Tibial nerve (tissue), 4 donors: ENCODE results near the gene SLC16A6. TPM values are rescaled to one million over a fixed set of nuclear protein-coding genes. Genes with fewer than 3 reads are reported as not detected.

Experiments
- DNase-seq, 2 donors: peaks; one replicate each; pipeline ENCODE4 v3.0.0-alpha.2; 2019; ENCODE audit warnings: low spot score in 2 of 2
- H3K27ac ChIP-seq, 4 donors: fragments of 200-600 bp; sonication (generic) in 3 of 4; one replicate each; pipeline ENCODE4 v1.5.1; 2017 to 2019; ENCODE audit warnings: mild to moderate bottlenecking in 1 of 4
- H3K27me3 ChIP-seq, 2 donors: fragments of 200-600 bp; sonication (generic) in 1 of 2; one replicate each; pipeline versions ENCODE4 v1.5.1 to v1.6.0; 2017 to 2019
- H3K36me3 ChIP-seq, 3 donors: fragments of 200-600 bp; sonication (generic); one replicate each; pipeline ENCODE4 v1.5.1; 2018 to 2019
- H3K4me1 ChIP-seq, 4 donors: fragments of 200-600 bp; sonication (generic) in 3 of 4; one replicate each; pipeline ENCODE4 v1.5.1; 2017 to 2019
- H3K4me3 ChIP-seq, 4 donors: fragments of 200-600 bp; sonication (generic) in 3 of 4; one replicate each; pipeline ENCODE4 v1.5.1; 2017 to 2019; ENCODE audit warnings: mild to moderate bottlenecking in 1 of 4, moderate library complexity in 1 of 4
- H3K9me3 ChIP-seq, 4 donors: fragments of 200-600 bp; sonication (generic) in 3 of 4; one replicate each; pipeline ENCODE4 v1.5.1; 2017 to 2019
- CTCF ChIP-seq, 5 experiments: fragments of 200-600 bp in 3 of 5; fragments of 450-650 bp in 2 of 5; sonication (generic) in 3 of 5; IDR thresholded peaks; one replicate each; pipeline ENCODE4 v1.5.1; 2016 to 2019; ENCODE audit warnings: antibody characterized with exemption in 5 of 5, mild to moderate bottlenecking in 3 of 5, moderate library complexity in 2 of 5
- EP300 ChIP-seq, 2 donors: sonication (generic); formaldehyde crosslinking; IDR thresholded peaks; one replicate each; pipeline ENCODE4 v1.6.1; 2017; ENCODE audit warnings: antibody characterized with exemption in 2 of 2, mild to moderate bottlenecking in 1 of 2
- POLR2A ChIP-seq, 2 donors: fragments of 450-650 bp; IDR thresholded peaks; one replicate each; pipeline ENCODE4 v1.6.1; 2017; ENCODE audit warnings: antibody characterized with exemption in 2 of 2, mild to moderate bottlenecking in 2 of 2, moderate library complexity in 2 of 2
- WGBS, 2 donors: methylation state at CpG; one replicate each; pipeline ENCODE4 v1.1.5; 2018; 5-methylcytosine and 5-hydroxymethylcytosine counted together
- total RNA-seq, 4 donors: library from RNA; depleted of rRNA; stranded (reverse); fragments of >200 nt; gene quantifications; one replicate each; pipeline ENCODE4 v1.1.0, GENCODE V29; 2016

Gene SLC16A6
- total RNA-seq, 4 donors from 2014 or later, result 0.20 to 0.90 TPM; not detected in 2

GRCh38 chr17:68293490-68294195, 2.7 kb upstream of the SLC16A6 start:
- Histone ChIP-seq H3K9me3 (peaks cover 0 to 2% (median 0%) of the 10 kb centered on the region in 4 donors), H3K4me1 (peaks cover 0 to 34% (median 12%) of the 10 kb centered on the region in 4 donors), H3K36me3 (no peaks in the 10 kb centered on the region), H3K27me3 (peaks cover 0 to 35% of the 10 kb centered on the region in 2 donors), H3K27ac (no peak overlapping the region), H3K4me3 (no peak overlapping the region)
- WGBS, 2 donors, result 83 to 84% methylated on average over 6 of the region's 6 CpGs
- no peak for TF ChIP-seq EP300 (IDR thresholded peaks at IDR 0.05)
- no peak for TF ChIP-seq POLR2A (IDR thresholded peaks at IDR 0.05)
- TF ChIP-seq CTCF (IDR thresholded peaks at IDR 0.05), result no peak
- no peak for DNase-seq

GRCh38 chr17:68292689-68293040, 1.7 kb upstream of the SLC16A6 start:
- peaks cover 0 to 35% of the 10 kb centered on the region in 2 donors for H3K27me3 ChIP-seq
- H3K4me1 ChIP-seq, result peaks cover 0 to 34% (median 12%) of the 10 kb centered on the region in 4 donors
- H3K36me3 ChIP-seq, result no peaks in the 10 kb centered on the region
- 45 to 50% methylated on average over 9 of the region's 9 CpGs for WGBS, 2 donors
- no peak for TF ChIP-seq EP300 (IDR thresholded peaks at IDR 0.05)
- no peak for TF ChIP-seq CTCF (IDR thresholded peaks at IDR 0.05)
- TF ChIP-seq POLR2A (IDR thresholded peaks at IDR 0.05), result no peak
- DNase-seq, result no peak
- peak overlapping the region in 3 of 4 donors; percentile 46 to 60 (median 58) for H3K4me3 ChIP-seq
- peak overlapping the region in 1 of 4 donors; percentile 84 for H3K27ac ChIP-seq
- no peaks in the 10 kb centered on the region for H3K9me3 ChIP-seq

GRCh38 chr17:68291836-68292688, 1.1 kb upstream of the SLC16A6 start:
- peak overlapping the region; percentile 46 to 60 (median 59) for H3K4me3 ChIP-seq
- H3K36me3 ChIP-seq, result no peaks in the 10 kb centered on the region
- H3K4me1 ChIP-seq, result peaks cover 0 to 34% (median 12%) of the 10 kb centered on the region in 4 donors
- H3K9me3 ChIP-seq, result no peaks in the 10 kb centered on the region
- H3K27me3 ChIP-seq, result peaks cover 0 to 35% of the 10 kb centered on the region in 2 donors
- H3K27ac ChIP-seq, result peak overlapping the region in 3 of 4 donors; percentile 50 to 84 (median 79)
- DNase-seq, result peak; percentile 51 to 62
- no peak for TF ChIP-seq CTCF (IDR thresholded peaks at IDR 0.05)
- TF ChIP-seq POLR2A (IDR thresholded peaks at IDR 0.05), result peak; percentile 21 to 42
- TF ChIP-seq EP300 (IDR thresholded peaks at IDR 0.05), result peak in 1 of 2 donors; percentile 73
- 1% methylated on average over 32 to 76 of the region's 76 CpGs for WGBS, 2 donors

- Histone ChIP-seq H3K4me3 (peak overlapping the region; percentile 28 to 60 (median 52)), H3K27ac (peak overlapping the region in 2 of 4 donors; percentile 79 to 84), H3K27me3 (peaks cover 0 to 35% of the 10 kb centered on the region in 2 donors), H3K36me3 (no peaks in the 10 kb centered on the region), H3K9me3 (no peaks in the 10 kb centered on the region), H3K4me1 (peaks cover 0 to 34% (median 12%) of the 10 kb centered on the region in 4 donors)
- DNase-seq, result no peak
- TF ChIP-seq CTCF (IDR thresholded peaks at IDR 0.05) (no peak), EP300 (IDR thresholded peaks at IDR 0.05) (no peak), POLR2A (IDR thresholded peaks at IDR 0.05) (no peak)
- WGBS, 2 donors, result 2 to 3% methylated on average over 48 to 50 of the region's 50 CpGs
Observed at GRCh38 chr17:68290268-68290954, 516 bp downstream of the SLC16A6 start.
